ENCODE measurements around the gene SHMT1.

The SHMT1 gene

DNA sequence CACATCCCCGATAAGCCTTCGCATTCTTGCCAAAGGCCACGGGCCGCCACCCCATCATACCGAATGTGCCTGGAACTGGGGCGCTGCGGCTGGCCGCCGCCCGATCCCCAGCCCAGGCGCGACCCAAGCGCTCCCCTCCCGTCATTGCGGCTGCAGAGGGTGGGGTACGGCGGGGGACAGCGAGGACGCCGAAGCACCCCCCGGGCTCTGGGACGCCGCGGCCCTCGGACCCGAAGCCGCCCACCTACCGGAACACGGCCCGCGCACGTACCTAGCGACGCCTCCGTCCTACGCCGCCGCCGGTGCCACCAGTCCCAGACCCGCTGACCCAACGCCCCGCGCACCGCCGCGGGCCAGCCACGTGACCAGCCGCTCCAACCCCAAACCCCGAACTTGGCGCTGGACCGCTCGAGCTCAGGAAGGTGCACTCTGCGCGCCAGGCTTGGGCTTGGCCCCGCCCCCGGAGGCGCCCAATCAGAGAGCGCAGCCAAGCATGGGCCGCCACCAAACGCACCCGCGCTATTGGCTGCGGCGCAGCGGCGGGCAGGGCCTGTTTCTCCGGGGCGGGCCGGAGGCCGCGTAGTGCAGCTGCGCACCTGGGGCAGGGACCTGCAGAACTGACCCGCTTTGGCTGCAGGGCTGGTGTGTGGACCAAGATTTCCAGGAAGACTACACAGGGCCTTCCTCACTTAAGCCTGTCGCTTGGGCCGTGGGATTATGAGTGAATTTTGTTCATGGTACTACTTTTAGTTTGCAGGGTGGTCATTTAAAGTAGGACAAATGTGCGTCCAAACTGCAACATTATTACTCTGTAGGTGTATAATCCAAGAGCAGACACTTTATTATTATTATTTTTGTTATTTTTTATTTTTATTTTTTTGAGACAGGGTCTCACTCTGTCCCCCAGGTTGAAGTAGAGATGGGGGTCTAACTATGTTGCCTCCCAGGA lies at the start of gene SHMT1 (continued):
- TF ChIP-seq ZNF146 (tag by site-specific recombination; IDR thresholded peaks at IDR 0.05): no peak
- peak; percentile 90; the same call in 1 of the 2 replicates for TF ChIP-seq REPIN1 (tag by site-specific recombination; IDR thresholded peaks at IDR 0.05; ENCODE audit: low read depth)
- no peak for TF ChIP-seq ZIC2 (tag by site-specific recombination; IDR thresholded peaks at IDR 0.05)
- peak; percentile 47; the same call in 1 of the 2 replicates for TF ChIP-seq KLF16 (tag by site-specific recombination; IDR thresholded peaks at IDR 0.05)
- TF ChIP-seq, protein P1, sequence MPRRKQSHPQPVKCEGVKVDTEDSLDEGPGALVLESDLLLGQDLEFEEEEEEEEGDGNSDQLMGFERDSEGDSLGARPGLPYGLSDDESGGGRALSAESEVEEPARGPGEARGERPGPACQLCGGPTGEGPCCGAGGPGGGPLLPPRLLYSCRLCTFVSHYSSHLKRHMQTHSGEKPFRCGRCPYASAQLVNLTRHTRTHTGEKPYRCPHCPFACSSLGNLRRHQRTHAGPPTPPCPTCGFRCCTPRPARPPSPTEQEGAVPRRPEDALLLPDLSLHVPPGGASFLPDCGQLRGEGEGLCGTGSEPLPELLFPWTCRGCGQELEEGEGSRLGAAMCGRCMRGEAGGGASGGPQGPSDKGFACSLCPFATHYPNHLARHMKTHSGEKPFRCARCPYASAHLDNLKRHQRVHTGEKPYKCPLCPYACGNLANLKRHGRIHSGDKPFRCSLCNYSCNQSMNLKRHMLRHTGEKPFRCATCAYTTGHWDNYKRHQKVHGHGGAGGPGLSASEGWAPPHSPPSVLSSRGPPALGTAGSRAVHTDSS (tag by site-specific recombination; IDR thresholded peaks at IDR 0.05): peak; percentile 62
- TF ChIP-seq KLF7 (tag by site-specific recombination; IDR thresholded peaks at IDR 0.05; ENCODE audit: borderline replicate concordance): no peak
- TF ChIP-seq GLIS1 (tag by site-specific recombination; IDR thresholded peaks at IDR 0.05): no peak; the same call in 1 of the 2 replicates
- TF ChIP-seq, protein P2, sequence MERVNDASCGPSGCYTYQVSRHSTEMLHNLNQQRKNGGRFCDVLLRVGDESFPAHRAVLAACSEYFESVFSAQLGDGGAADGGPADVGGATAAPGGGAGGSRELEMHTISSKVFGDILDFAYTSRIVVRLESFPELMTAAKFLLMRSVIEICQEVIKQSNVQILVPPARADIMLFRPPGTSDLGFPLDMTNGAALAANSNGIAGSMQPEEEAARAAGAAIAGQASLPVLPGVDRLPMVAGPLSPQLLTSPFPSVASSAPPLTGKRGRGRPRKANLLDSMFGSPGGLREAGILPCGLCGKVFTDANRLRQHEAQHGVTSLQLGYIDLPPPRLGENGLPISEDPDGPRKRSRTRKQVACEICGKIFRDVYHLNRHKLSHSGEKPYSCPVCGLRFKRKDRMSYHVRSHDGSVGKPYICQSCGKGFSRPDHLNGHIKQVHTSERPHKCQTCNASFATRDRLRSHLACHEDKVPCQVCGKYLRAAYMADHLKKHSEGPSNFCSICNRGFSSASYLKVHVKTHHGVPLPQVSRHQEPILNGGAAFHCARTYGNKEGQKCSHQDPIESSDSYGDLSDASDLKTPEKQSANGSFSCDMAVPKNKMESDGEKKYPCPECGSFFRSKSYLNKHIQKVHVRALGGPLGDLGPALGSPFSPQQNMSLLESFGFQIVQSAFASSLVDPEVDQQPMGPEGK (tag by site-specific recombination; IDR thresholded peaks at IDR 0.05): peak; percentile 67
- peak; percentile 81; the same call in 1 of the 2 replicates for TF ChIP-seq ZNF600 (tag by site-specific recombination; IDR thresholded peaks at IDR 0.05)
- TF ChIP-seq ZNF112 (tag by site-specific recombination; IDR thresholded peaks at IDR 0.05): no peak
- TF ChIP-seq, protein P3, sequence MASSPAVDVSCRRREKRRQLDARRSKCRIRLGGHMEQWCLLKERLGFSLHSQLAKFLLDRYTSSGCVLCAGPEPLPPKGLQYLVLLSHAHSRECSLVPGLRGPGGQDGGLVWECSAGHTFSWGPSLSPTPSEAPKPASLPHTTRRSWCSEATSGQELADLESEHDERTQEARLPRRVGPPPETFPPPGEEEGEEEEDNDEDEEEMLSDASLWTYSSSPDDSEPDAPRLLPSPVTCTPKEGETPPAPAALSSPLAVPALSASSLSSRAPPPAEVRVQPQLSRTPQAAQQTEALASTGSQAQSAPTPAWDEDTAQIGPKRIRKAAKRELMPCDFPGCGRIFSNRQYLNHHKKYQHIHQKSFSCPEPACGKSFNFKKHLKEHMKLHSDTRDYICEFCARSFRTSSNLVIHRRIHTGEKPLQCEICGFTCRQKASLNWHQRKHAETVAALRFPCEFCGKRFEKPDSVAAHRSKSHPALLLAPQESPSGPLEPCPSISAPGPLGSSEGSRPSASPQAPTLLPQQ (tag by site-specific recombination; IDR thresholded peaks at IDR 0.05): no peak
- TF ChIP-seq, protein P4, sequence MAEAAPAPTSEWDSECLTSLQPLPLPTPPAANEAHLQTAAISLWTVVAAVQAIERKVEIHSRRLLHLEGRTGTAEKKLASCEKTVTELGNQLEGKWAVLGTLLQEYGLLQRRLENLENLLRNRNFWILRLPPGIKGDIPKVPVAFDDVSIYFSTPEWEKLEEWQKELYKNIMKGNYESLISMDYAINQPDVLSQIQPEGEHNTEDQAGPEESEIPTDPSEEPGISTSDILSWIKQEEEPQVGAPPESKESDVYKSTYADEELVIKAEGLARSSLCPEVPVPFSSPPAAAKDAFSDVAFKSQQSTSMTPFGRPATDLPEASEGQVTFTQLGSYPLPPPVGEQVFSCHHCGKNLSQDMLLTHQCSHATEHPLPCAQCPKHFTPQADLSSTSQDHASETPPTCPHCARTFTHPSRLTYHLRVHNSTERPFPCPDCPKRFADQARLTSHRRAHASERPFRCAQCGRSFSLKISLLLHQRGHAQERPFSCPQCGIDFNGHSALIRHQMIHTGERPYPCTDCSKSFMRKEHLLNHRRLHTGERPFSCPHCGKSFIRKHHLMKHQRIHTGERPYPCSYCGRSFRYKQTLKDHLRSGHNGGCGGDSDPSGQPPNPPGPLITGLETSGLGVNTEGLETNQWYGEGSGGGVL (tag by site-specific recombination; IDR thresholded peaks at IDR 0.05): no peak
- TF ChIP-seq ZNF175 (tag by site-specific recombination; IDR thresholded peaks at IDR 0.05): no peak
- TF ChIP-seq TCF7L2 (IDR thresholded peaks at IDR 0.05; ENCODE audit: borderline replicate concordance, low read depth, low read length): no peak
- TF ChIP-seq, protein P5, sequence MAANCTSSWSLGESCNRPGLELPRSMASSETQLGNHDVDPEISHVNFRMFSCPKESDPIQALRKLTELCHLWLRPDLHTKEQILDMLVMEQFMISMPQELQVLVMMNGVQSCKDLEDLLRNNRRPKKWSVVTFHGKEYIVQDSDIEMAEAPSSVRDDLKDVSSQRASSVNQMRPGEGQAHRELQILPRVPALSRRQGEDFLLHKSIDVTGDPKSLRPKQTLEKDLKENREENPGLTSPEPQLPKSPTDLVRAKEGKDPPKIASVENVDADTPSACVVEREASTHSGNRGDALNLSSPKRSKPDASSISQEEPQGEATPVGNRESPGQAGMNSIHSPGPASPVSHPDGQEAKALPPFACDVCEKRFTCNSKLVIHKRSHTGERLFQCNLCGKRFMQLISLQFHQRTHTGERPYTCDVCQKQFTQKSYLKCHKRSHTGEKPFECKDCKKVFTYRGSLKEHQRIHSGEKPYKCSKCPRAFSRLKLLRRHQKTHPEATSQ (tag by site-specific recombination; IDR thresholded peaks at IDR 0.05): peak; percentile 78; the same call in 1 of the 2 replicates
- no peak for TF ChIP-seq SALL2 (tag by site-specific recombination; IDR thresholded peaks at IDR 0.05; ENCODE audit: borderline replicate concordance)
- TF ChIP-seq ZNF335 (tag by site-specific recombination; conservative IDR thresholded peaks at IDR 0.05): peak; percentile 89
- TF ChIP-seq, protein P6, sequence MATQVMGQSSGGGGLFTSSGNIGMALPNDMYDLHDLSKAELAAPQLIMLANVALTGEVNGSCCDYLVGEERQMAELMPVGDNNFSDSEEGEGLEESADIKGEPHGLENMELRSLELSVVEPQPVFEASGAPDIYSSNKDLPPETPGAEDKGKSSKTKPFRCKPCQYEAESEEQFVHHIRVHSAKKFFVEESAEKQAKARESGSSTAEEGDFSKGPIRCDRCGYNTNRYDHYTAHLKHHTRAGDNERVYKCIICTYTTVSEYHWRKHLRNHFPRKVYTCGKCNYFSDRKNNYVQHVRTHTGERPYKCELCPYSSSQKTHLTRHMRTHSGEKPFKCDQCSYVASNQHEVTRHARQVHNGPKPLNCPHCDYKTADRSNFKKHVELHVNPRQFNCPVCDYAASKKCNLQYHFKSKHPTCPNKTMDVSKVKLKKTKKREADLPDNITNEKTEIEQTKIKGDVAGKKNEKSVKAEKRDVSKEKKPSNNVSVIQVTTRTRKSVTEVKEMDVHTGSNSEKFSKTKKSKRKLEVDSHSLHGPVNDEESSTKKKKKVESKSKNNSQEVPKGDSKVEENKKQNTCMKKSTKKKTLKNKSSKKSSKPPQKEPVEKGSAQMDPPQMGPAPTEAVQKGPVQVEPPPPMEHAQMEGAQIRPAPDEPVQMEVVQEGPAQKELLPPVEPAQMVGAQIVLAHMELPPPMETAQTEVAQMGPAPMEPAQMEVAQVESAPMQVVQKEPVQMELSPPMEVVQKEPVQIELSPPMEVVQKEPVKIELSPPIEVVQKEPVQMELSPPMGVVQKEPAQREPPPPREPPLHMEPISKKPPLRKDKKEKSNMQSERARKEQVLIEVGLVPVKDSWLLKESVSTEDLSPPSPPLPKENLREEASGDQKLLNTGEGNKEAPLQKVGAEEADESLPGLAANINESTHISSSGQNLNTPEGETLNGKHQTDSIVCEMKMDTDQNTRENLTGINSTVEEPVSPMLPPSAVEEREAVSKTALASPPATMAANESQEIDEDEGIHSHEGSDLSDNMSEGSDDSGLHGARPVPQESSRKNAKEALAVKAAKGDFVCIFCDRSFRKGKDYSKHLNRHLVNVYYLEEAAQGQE (tag by site-specific recombination; IDR thresholded peaks at IDR 0.05): peak; percentile 45; the same call in 1 of the 2 replicates
- TF ChIP-seq, protein P7, sequence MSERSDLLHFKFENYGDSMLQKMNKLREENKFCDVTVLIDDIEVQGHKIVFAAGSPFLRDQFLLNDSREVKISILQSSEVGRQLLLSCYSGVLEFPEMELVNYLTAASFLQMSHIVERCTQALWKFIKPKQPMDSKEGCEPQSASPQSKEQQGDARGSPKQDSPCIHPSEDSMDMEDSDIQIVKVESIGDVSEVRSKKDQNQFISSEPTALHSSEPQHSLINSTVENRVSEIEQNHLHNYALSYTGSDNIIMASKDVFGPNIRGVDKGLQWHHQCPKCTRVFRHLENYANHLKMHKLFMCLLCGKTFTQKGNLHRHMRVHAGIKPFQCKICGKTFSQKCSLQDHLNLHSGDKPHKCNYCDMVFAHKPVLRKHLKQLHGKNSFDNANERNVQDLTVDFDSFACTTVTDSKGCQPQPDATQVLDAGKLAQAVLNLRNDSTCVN (tag by site-specific recombination; optimal IDR thresholded peaks at IDR 0.05): peak; percentile 96
- TF ChIP-seq, protein P8, sequence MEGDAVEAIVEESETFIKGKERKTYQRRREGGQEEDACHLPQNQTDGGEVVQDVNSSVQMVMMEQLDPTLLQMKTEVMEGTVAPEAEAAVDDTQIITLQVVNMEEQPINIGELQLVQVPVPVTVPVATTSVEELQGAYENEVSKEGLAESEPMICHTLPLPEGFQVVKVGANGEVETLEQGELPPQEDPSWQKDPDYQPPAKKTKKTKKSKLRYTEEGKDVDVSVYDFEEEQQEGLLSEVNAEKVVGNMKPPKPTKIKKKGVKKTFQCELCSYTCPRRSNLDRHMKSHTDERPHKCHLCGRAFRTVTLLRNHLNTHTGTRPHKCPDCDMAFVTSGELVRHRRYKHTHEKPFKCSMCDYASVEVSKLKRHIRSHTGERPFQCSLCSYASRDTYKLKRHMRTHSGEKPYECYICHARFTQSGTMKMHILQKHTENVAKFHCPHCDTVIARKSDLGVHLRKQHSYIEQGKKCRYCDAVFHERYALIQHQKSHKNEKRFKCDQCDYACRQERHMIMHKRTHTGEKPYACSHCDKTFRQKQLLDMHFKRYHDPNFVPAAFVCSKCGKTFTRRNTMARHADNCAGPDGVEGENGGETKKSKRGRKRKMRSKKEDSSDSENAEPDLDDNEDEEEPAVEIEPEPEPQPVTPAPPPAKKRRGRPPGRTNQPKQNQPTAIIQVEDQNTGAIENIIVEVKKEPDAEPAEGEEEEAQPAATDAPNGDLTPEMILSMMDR (tag by site-specific recombination; IDR thresholded peaks at IDR 0.05): peak; percentile 44; the same call in 1 of the 2 replicates
- TF ChIP-seq ZNF660 (tag by site-specific recombination; IDR thresholded peaks at IDR 0.05): peak; percentile 64
- no peak for TF ChIP-seq ZXDB (tag by site-specific recombination; IDR thresholded peaks at IDR 0.05)

Measured in HEK293 (cell line).